GM06990 (cell line): Measurements from ENCODE around the gene WDPCP.

ENCODE experiments used
- DNase-seq: peaks from one replicate; pipeline ENCODE4 v3.0.0-alpha.2; 2011; ENCODE audit not compliant: insufficient read length; ENCODE audit errors: extremely low read depth
- H3K27me3 ChIP-seq: replicated peaks from 2 replicates; pipeline ENCODE4 v1.6.0; 2011; ENCODE audit warnings: low read length; ENCODE audit not compliant: control insufficient read depth, insufficient read depth
- H3K36me3 ChIP-seq: 2 replicates; pipeline ENCODE4 v1.5.1; 2011; ENCODE audit warnings: low read length; ENCODE audit not compliant: control insufficient read depth, insufficient read depth
- H3K4me3 ChIP-seq: replicated peaks from 2 replicates; pipeline ENCODE4 v1.5.1; 2011; ENCODE audit warnings: low read depth, mild to moderate bottlenecking, control low read depth, low read length
- CTCF ChIP-seq: IDR thresholded peaks from 2 replicates; pipeline ENCODE4 v1.5.1; 2011; ENCODE audit warnings: low read length, control low read depth, mild to moderate bottlenecking, inconsistent platforms; ENCODE audit not compliant: insufficient read depth, poor library complexity, severe bottlenecking

Gene WDPCP

GRCh38 chr2:63101954-63102353, 486.3 kb downstream of the WDPCP start:
- Histone ChIP-seq H3K4me3 (no peak overlapping the region), H3K36me3 (no peaks in the 10 kb centered on the region), H3K27me3 (no peaks in the 10 kb centered on the region)
- no peak for DNase-seq
- no peak for TF ChIP-seq CTCF

- no peak overlapping the region for H3K4me3 ChIP-seq
- H3K27me3 ChIP-seq = no peaks in the 10 kb centered on the region
- no peaks in the 10 kb centered on the region for H3K36me3 ChIP-seq
- TF ChIP-seq CTCF = no peak
- DNase-seq = no peak
Observed at GRCh38 chr2:63099032-63099431, 489.2 kb downstream of the WDPCP start.

DNA sequence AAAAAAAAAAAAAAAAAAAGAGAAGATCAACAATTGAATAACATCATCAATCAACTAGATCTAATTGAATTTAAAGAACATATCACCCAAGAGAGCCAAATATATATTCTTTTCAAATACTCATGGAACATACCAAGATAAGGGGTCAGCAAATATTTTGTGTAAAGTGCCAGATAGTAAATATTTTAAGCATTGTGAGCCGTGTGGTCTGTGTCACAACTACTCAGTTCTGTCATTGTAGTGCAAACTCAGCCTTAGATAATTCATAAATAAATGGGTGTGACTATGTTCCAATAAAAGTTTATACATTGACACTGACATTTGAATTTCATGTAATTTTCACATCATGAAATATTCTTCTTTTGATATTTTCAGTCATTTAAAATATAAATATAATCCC, 491.8 kb downstream of the WDPCP start:
- no peak for DNase-seq
- Histone ChIP-seq H3K4me3 (no peak overlapping the region), H3K27me3 (no peaks in the 10 kb centered on the region), H3K36me3 (no peaks in the 10 kb centered on the region)
- TF ChIP-seq CTCF = no peak

- Histone ChIP-seq H3K36me3 (no peaks in the 10 kb centered on the region), H3K27me3 (no peaks in the 10 kb centered on the region)
- no peak for DNase-seq
Observed at GRCh38 chr2:63093502-63093901, 494.8 kb downstream of the WDPCP start.

DNA sequence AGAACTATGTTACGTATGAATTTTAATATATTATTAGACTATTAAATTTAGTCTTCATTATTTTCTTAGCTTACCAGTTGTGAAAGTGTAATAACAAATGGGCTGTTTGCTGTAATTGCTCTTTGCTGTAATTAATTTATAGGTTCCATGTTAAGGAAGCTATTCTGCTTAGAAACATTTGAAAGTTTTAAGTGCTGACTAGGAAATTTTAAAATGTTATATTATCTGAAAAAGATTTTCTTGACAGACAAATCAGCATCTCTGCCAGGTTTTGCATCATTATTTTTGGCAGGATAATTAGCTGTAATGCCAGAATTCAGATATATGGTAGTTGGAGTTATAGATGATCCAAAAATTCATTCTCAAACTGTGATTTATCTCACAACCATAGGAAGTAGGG, 495.4 kb downstream of the WDPCP start:
- no peak for TF ChIP-seq CTCF
- no peaks in the 10 kb centered on the region for H3K36me3 ChIP-seq
- no peaks in the 10 kb centered on the region for H3K27me3 ChIP-seq
- DNase-seq = no peak
- no peak overlapping the region for H3K4me3 ChIP-seq

More at GRCh38 chr2:63093502-63093901, 494.8 kb downstream of the WDPCP start:
- no peak for TF ChIP-seq CTCF
- H3K4me3 ChIP-seq = no peak overlapping the region

- DNase-seq = no peak
- no peak overlapping the region for H3K4me3 ChIP-seq
- no peak for TF ChIP-seq CTCF
- no peaks in the 10 kb centered on the region for H3K36me3 ChIP-seq
- H3K27me3 ChIP-seq = no peaks in the 10 kb centered on the region
Observed at GRCh38 chr2:63092401-63092800, 495.9 kb downstream of the WDPCP start.
